CD4-positive, alpha-beta T cell treated with Interleukin-6 at 100 ng/mL for 8 hours (primary cell): ENCODE measurements around the gene TXNL4A.
A peak's percentile ranks its signal among the peaks of the same experiment; 100 is the strongest.

Source experiments
- DNase-seq: peaks from one replicate; pipeline ENCODE4 v3.0.0-alpha.2; 2020; ENCODE audit warnings: mixed read lengths, low spot score

The TXNL4A gene

DNA sequence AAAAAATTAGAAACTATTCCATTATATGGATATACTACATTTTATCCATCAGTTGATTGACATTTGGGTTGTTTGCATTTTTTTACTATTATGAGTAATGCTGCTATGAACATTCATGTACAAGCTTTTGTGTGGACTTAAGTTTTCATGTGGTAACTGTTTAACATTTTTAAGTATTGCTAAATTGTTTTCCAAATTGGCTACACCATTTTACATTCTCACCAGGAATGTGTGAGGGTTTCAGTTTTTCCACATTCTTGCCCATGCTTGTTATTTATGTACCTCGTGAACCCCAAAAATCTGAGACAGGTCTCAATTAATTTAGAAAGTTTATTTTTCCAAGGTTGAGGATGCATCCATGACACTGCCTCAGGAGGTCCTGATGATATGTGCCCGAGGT lies 3.1 kb upstream of the TXNL4A start:
- DNase-seq, result no peak

- no peak for DNase-seq
Observed at GRCh38 chr18:79989195-79989497, 783 bp upstream of the TXNL4A start.

GRCh38 chr18:79988071-79988450 lies 302 bp downstream of the TXNL4A start:
- peak; percentile 46 for DNase-seq

- no peak for DNase-seq
Observed at GRCh38 chr18:79987566-79987965, 797 bp downstream of the TXNL4A start.

DNA sequence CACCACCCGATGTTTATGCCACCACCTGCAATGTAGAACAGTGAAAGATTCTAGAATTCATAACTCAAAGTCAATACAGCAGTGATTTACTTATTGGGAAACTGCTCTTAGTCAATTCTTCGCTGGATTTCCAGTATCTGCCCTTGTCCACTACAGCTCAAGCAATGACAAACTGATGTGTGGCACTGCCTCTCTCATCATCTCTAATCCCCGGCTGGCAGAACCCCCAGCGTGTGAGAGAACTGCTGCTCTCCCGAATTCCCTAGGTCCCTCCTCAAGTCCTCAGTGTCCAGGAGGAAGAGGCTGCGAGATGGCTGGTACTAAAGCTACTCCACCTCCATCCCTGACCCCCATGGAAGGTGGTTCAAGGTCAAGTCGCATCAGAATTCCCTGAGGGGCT lies 1.6 kb downstream of the TXNL4A start:
- no peak for DNase-seq

GRCh38 chr18:79985172-79985571 lies 3.2 kb downstream of the TXNL4A start:
- no peak for DNase-seq

DNA sequence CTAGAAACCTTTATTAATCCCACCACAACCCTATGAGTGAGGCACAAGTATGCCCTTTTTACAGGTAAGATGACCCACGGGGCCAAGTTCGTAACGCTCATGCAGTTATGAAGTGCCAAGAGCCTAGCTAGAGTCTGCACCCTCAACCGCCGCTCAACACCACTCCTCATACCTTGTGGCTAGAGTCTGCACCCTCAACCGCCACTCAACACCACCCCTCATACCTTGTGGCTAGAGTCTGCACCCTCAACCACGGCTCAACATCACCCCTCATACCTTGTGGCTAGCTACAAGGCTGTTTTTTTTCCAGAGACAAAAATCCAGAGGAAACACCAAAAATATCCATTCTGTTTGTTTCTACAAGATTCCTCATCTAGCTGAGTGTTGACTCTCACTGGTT lies 4.6 kb downstream of the TXNL4A start:
- no peak for DNase-seq

DNA sequence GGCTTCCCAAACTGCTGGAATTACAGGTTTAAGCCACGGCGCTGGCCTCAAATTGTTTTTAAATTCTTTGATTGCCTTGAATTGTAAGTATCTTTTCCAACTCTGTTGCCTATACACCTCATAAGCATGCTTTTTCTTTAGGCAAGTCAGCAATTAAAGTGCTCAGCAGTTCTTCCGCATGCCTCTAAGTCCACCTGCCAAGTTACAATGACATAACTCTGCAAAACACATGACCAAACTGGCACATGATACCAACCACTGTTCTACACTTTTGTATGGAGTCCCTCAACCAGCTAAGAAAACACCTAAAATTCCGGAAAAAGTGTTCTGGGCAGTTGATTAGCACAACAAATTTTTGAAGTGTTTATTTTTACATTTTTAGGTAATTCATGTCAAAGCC lies 5.1 kb downstream of the TXNL4A start:
- no peak for DNase-seq

GRCh38 chr18:79982736-79983135 lies 5.6 kb downstream of the TXNL4A start:
- no peak for DNase-seq

DNA sequence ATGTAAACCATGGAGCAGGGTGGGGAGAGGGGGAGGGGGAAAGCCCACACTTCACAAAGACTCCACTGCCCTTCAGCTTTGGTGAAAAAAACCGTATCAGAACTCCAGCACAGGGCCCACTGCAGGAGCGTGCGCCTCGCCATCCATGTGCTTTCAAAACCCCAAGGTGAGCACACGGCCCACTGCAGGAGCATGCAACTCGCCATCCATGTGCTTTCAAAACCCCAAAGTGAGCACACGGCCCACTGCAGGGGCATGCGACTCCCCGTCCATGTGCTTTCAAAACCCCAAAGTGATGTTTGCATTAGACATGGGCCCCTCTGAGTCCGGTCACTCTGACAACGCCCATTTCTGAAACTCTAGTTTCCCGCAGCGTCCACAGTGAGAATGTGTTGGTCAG lies 7.8 kb downstream of the TXNL4A start:
- DNase-seq, result no peak

GRCh38 chr18:79979843-79980242 lies 8.5 kb downstream of the TXNL4A start:
- no peak for DNase-seq

DNA sequence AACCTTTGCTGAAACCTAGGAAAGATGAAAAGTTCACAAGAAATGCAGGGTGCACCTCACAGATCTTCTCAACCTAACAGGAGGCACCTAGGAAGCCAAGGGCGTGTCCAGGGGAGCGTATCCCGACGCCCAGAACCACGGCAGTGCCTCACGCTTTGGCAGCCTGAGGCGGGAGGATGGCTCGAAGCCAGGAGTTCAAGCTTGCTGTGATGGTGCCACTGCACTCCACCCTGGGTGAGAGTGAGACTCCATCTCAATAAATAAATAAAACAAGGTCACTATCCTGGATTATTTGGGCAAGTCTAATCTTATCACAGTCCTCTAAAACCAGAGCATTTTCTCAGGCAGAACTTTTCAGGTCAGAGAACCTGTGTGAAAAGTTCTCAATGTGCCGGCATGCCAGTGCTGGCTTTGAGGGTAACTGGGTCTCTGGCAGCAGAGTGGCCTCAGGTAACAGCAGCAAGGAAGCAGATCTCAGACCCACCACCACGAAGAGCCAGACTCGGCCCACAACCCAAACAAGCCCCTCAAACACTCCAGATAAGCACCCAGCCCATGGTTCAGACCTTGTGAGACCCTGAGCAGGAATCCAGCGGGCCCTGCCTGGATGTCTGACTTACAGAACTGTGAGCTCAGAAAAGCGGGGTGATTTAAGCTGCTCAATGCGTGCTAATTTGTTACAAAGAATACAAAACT lies 12.2 kb downstream of the TXNL4A start:
- no peak for DNase-seq

GRCh38 chr18:79975043-79975442 lies 13.3 kb downstream of the TXNL4A start:
- no peak for DNase-seq

GRCh38 chr18:79974025-79974654 lies 14.2 kb downstream of the TXNL4A start:
- DNase-seq, result no peak

DNA sequence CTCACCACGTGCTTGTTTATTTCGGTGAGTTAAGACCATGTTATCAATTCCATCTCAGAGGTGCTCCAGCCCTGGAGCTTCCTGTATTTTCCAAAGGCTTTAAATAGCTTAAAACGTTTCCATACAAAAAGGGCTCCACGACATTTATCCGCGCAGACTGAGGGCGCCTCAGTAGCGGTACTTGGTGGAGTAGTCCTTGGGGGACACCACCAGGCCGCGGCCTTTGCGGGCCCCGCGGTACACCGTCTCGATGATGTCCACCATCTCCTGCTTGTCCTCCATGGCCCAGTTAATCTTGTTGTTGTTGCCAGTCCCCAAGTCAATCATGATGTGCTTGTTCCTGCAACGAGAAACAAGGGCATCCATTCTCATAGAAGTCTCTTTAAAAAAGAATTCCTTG lies 14.8 kb downstream of the TXNL4A start:
- DNase-seq, result no peak

- no peak for DNase-seq
Observed at GRCh38 chr18:79972720-79973119, 15.6 kb downstream of the TXNL4A start.

DNA sequence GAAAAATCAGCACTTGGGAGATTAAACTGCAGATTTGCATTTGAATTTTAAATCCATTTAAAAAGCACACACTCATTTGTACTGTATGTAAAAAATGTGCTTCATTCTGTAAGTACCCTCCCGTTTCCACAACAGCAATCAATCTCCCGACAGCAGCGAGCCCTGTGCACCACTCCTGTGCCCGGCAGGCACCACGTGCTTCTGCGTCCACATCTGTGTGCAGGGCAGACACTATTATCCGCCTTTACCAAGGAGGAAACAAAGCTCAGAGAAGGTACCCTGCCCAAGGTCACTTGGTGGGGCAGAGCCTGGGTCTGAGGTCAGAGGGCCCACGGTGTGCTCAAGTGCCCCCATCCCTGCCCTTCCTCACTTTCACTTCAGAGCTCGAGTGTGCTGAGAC lies 16.4 kb downstream of the TXNL4A start:
- no peak for DNase-seq

DNA sequence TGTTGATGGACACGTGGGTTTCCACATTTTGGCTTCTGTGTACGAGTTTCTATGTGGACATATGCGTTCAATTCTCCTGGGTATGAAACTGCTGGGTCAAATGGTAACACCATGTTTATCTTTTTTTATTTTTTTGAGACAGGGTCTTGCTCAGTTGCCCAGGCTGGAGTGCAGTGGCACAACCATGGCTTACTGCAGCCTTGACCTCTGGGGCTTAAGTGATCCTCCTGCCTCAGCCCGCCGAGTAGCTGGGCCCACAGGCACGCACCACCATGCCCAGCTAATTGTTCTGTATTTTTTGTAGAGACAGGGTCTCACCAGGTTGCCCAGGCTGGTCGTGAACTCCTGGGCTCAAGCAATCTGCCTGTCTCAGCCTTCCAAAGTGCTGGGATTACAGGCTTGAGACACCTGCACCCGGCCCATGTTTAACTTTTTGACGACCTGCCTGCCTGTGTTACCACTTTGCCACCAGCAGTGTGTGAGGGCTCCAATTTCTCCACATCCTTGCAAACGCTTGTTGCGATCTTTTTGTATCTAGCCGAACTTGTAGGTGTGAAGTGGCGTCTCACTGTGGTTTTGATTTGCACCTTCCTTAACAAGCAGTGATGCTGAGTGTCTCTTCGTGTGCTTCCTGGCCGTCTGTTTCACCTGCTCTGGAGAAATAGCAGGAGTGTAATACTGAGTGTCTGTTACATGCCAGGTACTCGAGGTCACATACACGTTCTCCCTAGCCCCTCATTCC lies 17.0 kb downstream of the TXNL4A start:
- DNase-seq, result no peak

- DNase-seq, result no peak
Observed at GRCh38 chr18:79970419-79971133, 17.8 kb downstream of the TXNL4A start.

- no peak for DNase-seq
Observed at GRCh38 chr18:79965119-79965902, 23.1 kb downstream of the TXNL4A start.

DNA sequence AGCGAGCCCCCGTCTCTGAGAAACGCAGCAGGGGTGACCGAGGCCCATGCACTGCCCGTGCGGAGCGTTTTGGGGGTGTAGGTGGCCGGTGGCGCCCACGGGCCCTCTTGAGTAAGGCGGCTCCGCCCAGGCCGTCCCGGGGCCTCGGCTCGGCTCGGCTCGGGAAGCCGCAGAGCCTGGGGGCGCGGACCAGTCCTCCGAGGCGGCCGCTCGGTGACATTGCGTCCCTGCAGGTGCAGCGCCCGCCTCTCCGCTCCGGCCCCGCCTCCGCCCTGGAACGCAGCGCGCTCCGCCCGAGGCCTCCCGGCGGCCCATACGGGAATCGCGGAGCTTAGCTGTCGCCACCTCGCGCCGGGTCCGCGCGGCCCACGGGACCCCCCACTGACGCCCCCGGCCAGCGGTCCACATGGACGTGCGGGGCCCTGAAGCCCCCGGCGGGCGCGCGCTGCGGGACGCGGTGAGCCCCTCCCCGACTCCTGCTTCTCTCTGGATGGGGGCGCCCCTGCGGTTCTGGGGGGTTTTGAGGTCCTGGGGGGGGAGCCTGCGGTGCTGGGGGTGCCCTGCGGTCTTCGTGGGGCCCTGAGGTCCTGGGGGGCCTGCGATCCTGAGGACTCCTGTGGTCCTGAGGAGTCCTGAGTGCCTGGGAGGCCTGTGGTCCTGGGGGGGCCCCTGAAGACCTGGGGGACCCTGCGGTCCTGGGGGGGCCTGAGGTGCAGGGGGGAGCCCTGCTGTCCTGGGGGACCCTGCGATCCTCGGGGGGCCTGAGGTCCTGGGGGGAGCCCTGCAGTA lies 23.8 kb downstream of the TXNL4A start, which contains the start of gene HSBP1L1:
TSS of gene HSBP1L1 (plus strand) at position 314 of the 789 bp plus-strand sequence. CDS start at position 407, 93 bp downstream.
- peak; percentile 63 for DNase-seq
